Cardiac septum (tissue), 1 donor: ENCODE data around the gene EYA3. TPM values are rescaled to one million over a fixed set of nuclear protein-coding genes. Genes with fewer than 3 reads are reported as not detected.
"Not testable (repeated sequence)": the region's sequence is repeated elsewhere in the genome, so short reads cannot be mapped to it uniquely, and the experiment has no call there.

ENCODE experiments used
- DNase-seq: peaks from one replicate; pipeline ENCODE4 v3.0.0-alpha.2; 2020; ENCODE audit warnings: low spot score
- intact Hi-C: fragments of 100-400 bp; cut with DNase I; formaldehyde crosslinking; loops from one replicate; pipeline ENCODE4 v1.14.0; 2022
- total RNA-seq: library from RNA; stranded (reverse); fragmentation: NEBNext Ultra II Directional; extraction: Animal tissue kit (Norgen Biotek cat#: 25700); gene quantifications from one replicate; pipeline ENCODE4 v1.2.1, GENCODE V29; 2021
- donor health status: DM: no; HTN: no; CAD: no.

Gene EYA3
- total RNA-seq, 1 donor from 2014 or later, result 15.9 TPM

DNA sequence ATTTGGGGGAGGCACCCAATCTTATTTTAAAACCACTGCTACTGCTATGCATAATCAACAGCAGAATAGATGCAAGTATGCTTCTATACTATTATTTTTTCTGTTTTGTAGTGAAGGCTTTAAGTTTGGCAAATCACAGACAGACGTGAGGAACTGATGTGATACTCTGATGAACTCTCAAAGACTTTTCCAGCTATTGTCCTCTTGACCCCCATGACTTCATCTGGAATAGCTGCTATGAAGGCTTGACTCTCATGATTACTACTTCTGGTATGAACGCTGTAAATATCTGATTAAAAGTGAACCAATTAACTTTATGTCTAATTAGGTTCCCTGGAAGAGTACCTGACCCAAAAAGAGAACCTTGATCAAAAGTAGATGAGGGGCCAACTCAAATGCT, 49.1 kb downstream of the EYA3 start:
- intact Hi-C loops, result no loop called here
- no peak for DNase-seq

GRCh38 chr1:28037946-28038345, 50.5 kb downstream of the EYA3 start:
- no peak for DNase-seq
- intact Hi-C loops, result no loop called here

GRCh38 chr1:28037206-28037605, 51.2 kb downstream of the EYA3 start:
- no peak for DNase-seq
- intact Hi-C loops, result no loop called here

- DNase-seq, result no peak
- intact Hi-C loops, result no loop called here
Observed at GRCh38 chr1:28036431-28036830, 52.0 kb downstream of the EYA3 start.

DNA sequence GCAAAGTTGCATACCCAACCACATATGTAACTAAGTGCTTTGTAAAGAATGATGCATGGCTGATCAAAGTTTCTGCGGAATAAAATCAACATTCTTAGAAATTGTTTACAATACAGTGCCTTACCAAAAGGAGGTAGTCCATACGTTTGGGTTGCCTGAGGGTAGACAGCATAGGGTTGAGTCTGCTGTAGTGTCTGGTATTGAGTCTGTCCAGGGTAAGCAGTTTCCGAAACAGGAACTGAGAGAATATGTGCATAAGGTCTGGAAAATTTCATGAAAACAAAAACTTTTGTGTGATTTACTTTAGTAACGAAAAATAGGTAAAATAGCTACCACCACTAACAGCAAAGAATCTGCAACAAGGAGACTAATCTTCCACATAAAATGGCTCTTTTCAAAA, 53.0 kb downstream of the EYA3 start:
- intact Hi-C loops, result no loop called here

GRCh38 chr1:28032281-28032680, 56.1 kb downstream of the EYA3 start:
- intact Hi-C loops, result no loop called here
- DNase-seq, result no peak

More for the DNA sequence above, 53.0 kb downstream of the EYA3 start:
- no peak for DNase-seq

GRCh38 chr1:28031173-28031572, 57.2 kb downstream of the EYA3 start:
- intact Hi-C loops, result no loop called here

DNA sequence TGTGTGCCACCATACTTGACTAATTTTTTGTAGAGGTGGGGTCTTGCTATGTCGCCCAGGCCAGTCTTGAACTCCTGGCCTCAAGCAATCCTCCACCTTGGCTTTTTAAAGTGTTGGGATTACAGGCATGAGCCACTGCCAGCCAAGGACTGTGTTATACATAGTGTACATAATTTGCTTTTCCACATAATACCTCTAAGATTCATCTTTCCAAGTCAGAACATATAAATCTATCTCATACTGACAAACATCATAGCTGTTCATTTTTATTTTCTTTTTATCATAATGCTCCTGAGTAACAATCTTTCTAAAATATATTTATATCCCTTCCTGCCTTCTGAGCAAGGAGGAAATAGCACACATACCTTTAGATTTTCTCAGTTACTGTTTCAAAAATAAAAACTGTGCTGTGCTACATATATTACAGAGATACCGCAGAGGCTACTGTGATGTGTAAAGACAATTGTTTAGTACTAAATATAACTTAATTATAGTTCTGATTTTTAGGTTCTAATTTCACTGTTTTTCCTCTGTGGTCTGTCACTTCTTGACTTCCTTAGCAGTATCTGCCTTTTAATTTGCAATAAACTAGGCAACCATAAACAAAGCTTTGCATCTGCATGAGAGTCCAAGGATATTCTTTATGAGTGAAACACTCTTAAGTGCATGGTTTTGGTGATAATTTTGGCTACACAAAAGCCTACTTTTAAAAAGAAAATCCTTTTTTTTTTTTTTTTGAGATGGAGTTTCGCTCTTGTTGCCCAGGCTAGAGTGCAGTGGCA, 59.3 kb downstream of the EYA3 start:
- intact Hi-C loops, result no loop called here
- no peak for DNase-seq

More at GRCh38 chr1:28031173-28031572, 57.2 kb downstream of the EYA3 start:
- no peak for DNase-seq

DNA sequence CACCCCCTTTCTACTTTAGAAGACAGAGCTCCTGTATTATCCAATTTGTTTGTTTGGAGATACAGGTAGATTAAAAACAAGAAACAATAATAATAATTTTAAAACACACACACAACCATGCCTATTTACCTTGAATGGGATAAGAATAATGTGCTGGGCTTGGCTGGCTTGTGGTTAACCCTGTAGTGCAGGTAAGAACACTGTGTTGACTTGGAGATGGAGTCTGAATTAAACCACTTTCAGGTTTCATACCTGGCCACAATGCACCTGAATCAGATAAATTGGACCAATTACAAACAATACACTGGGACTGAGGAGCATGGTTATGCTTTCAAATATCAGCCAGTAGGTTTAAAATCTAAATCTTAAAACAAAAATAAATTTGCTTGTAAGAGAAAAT, 60.8 kb downstream of the EYA3 start:
- intact Hi-C loops, result no loop called here
- no peak for DNase-seq

DNA sequence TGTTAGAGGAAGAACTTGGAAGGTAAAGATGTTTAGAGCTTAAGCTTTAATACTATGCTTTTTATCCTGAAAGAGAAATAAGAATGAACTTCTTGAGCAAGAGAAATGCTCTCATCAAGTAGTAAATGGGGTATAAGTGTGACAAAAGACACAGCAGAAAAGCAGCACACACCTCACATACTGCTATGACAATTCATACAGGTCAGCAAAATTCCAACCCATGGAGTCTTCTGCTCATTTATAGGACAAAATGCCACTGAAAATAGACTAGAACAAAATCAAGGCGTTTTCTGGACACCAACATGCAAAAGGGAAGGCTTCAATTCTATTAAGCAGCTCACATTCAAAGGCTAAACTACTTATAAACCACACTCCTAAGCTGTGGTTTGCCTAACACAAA, 61.2 kb downstream of the EYA3 start:
- intact Hi-C loops, result no loop called here
- DNase-seq, result no peak

- DNase-seq, result no peak
Observed at GRCh38 chr1:28026329-28026728, 62.1 kb downstream of the EYA3 start.

GRCh38 chr1:28021064-28021463, 67.3 kb downstream of the EYA3 start:
- intact Hi-C loops, result no loop called here
- DNase-seq, result no peak

More at GRCh38 chr1:28026329-28026728, 62.1 kb downstream of the EYA3 start:
- intact Hi-C loops, result no loop called here

GRCh38 chr1:28010969-28011368, 77.4 kb downstream of the EYA3 start:
- DNase-seq, result no peak
- intact Hi-C loops, result no loop called here

DNA sequence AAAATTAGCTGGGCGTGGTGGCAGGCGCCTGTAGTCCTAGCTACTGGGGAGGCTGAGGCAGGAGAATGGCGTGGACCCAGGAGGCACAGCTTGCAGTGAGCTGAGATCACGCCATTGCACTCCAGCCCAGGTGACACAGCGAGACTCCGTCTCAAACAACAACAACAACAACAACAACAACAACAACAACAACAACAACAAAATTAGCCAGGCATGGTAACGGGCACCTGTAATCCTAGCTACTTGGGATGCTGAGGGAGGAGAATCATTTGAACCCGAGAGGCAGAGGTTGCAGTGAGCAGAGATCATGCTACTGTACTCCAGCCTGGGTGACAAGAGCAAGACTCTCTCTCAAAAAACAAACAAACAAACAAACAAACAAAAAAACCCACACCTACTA, 85.3 kb downstream of the EYA3 start:
- DNase-seq, result not testable (repeated sequence)
- intact Hi-C loops, result loop anchor here (5.0 kb wide), 1 partner anchor 49 kb away; no protein-coding TSS in a partner anchor

DNA sequence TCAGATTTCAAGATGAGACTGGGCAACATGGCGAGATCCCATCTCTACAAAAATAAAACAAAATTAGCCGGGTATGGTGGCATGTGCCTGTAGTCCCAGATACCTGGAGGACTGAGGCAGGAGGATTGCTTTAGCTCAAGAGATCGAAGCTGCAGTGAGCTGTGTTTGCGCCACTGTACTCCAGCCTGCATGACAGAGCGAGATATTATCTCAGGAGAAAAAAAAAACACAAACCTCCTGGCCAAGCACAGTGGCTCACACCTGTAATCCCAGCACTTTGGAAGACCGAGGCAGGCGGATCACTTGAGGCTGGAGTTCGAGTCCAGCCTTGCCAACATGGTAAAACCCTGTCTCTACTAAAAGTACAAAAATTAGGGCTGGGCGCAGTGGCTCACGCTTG, 85.8 kb downstream of the EYA3 start:
- intact Hi-C loops, result loop anchor here (5.0 kb wide), 1 partner anchor 50 kb away; no protein-coding TSS in a partner anchor

GRCh38 chr1:27999055-27999454, 89.4 kb downstream of the EYA3 start:
- intact Hi-C loops, result no loop called here
- DNase-seq, result no peak

More for the DNA sequence above, 85.8 kb downstream of the EYA3 start:
- DNase-seq, result no peak

GRCh38 chr1:27994526-27994925, 93.9 kb downstream of the EYA3 start:
- intact Hi-C loops, DNase-seq: not testable (repeated sequence)

DNA sequence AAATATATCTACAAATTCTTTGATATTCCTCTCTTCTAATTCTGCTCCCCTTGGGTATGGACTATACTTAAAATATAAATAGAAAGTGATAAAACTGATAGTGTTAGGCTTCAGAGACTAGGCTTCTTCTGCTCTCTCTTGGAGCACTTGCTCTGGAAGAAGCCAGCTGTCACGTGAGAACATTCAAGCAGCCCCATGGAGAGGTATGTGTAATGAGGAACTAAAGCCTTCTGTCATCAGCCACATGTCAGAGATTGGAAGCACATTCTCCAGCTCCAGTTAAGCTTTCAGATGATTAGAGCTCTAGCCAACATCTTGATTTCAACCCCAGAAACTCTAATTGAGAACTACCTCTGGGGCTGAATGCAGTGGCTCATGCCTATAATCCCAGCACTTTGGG, 94.3 kb downstream of the EYA3 start:
- intact Hi-C loops, result no loop called here
- DNase-seq, result no peak

GRCh38 chr1:27993241-27993640, 95.2 kb downstream of the EYA3 start:
- no peak for DNase-seq
- intact Hi-C loops, result no loop called here

- DNase-seq, result peak; percentile 80
- intact Hi-C loops, result no loop called here
Observed at GRCh38 chr1:27992276-27992675, 96.1 kb downstream of the EYA3 start.

- intact Hi-C loops, result no loop called here
- no peak for DNase-seq
Observed at GRCh38 chr1:27990920-27991537, 97.4 kb downstream of the EYA3 start.
